ENCODE measurements around the gene SCN4A.
"Not testable (repeated sequence)": the region's sequence is repeated elsewhere in the genome, so short reads cannot be mapped to it uniquely, and the experiment has no call there.

The SCN4A gene

GRCh38 chr17:63914471-63914870 is 58.2 kb downstream of the SCN4A start:
- Mint-ChIP-seq H3K36me3 (no peaks in the 10 kb centered on the region), H3K9me3 (ENCODE audit: low read depth) (no peaks in the 10 kb centered on the region), H3K27ac (no peak overlapping the region), H3K4me1 (ENCODE audit: low read depth) (peaks cover 7% of the 10 kb centered on the region), H3K4me3 (no peak overlapping the region), H3K27me3 (peaks cover 2% of the 10 kb centered on the region)

GRCh38 chr17:63911657-63912100 is 61.0 kb downstream of the SCN4A start:
- H3K27ac Mint-ChIP-seq = no peak overlapping the region
- H3K4me1 Mint-ChIP-seq (ENCODE audit: low read depth) = peaks cover 2% of the 10 kb centered on the region
- H3K36me3 Mint-ChIP-seq = no peaks in the 10 kb centered on the region
- no peaks in the 10 kb centered on the region for H3K27me3 Mint-ChIP-seq
- no peaks in the 10 kb centered on the region for H3K9me3 Mint-ChIP-seq (ENCODE audit: low read depth)
- H3K4me3 Mint-ChIP-seq = no peak overlapping the region

DNA sequence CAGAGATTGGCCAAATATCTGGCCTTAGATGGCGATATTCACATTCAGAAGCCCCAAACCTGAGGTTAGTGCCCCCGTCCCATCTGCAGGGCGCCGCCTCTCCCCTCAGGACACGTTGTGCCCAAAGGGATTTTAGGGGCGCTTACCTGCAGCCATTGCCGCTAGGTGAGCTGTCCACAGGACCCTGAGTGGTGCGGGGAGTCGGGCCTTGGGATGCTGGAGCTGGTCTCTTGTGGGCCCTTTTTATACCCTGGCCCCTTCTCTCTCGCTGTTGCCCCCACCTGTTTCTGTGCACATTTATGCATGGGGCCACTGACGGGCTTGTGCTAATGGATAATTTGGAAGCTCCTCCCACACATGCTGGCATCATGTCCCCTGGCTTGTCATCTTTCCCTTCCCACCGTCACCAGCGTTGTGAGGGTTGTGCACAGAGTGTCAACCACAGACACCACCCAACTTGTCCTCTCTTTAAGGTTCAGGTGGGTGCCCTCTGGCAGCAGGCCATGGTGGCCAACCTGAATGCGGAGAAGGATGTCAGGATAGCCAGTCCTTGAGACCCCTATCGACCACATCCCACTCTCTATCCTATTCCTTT is 61.6 kb downstream of the SCN4A start, which contains the start of gene CSHL1:
Gene CSHL1 (minus strand): TSS at position 218 of the 595 bp plus-strand sequence. CDS start 62 bp downstream, at position 156.
- Mint-ChIP-seq H3K9me3 (ENCODE audit: low read depth) (no peaks in the 10 kb centered on the region), H3K4me3 (no peak within 1 kb of the TSS), H3K27ac (no peak within 1 kb of the TSS), H3K27me3 (no peaks in the 10 kb centered on the region), H3K36me3 (no peaks in the 10 kb centered on the region), H3K4me1 (ENCODE audit: low read depth) (peaks cover 2% of the 10 kb centered on the region)

DNA sequence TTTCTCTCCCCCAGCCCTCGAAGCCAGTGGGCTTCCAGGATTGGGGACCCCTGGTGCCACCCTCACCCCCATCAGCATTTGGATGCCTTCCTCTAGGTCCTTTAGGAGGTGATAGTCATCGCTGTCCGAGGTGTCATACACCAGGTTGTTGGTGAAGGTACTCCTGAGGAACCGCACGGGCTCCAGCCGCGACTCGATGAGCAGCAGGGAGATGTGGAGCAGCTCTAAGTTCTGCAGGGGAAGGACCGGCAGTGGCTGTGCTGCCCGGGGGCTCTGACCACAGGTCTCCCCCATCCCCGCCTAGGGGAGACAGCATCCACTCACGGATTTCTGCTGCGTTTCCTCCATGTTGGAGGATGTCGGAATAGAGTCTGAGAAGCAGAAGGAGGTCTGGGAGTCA is 62.6 kb downstream of the SCN4A start:
- no peaks in the 10 kb centered on the region for H3K27me3 Mint-ChIP-seq
- H3K9me3 Mint-ChIP-seq (ENCODE audit: low read depth) = no peaks in the 10 kb centered on the region
- H3K4me3 Mint-ChIP-seq = no peak overlapping the region
- peaks cover 2% of the 10 kb centered on the region for H3K4me1 Mint-ChIP-seq (ENCODE audit: low read depth)
- H3K36me3 Mint-ChIP-seq = no peaks in the 10 kb centered on the region
- H3K27ac Mint-ChIP-seq = no peak overlapping the region

DNA sequence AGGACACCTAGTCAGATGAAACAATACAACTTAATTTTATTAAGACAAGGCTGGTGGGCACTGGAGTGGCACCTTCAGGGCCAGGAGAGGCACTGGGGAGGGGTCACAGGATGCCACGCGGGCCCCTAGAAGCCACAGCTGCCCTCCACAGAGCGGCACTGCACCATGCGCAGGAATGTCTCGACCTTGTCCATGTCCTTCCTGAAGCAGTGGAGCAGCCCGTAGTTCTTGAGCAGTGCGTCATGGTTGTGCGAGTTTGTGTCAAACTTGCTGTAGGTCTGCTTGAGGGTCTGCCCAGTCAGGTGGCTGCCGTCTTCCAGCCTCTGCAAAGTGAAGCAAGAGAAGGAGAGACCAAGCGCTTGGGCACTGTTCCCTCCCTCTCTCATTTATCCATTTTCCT is 63.1 kb downstream of the SCN4A start:
- not testable (repeated sequence) for H3K4me1 Mint-ChIP-seq (ENCODE audit: low read depth); H3K27ac Mint-ChIP-seq

GRCh38 chr17:63907161-63907778 is 65.4 kb downstream of the SCN4A start:
- not testable (repeated sequence) for H3K9me3 Mint-ChIP-seq (ENCODE audit: low read depth); H3K27ac Mint-ChIP-seq; H3K4me1 Mint-ChIP-seq (ENCODE audit: low read depth); H3K4me3 Mint-ChIP-seq; H3K27me3 Mint-ChIP-seq; H3K36me3 Mint-ChIP-seq

More for the DNA sequence above, 63.1 kb downstream of the SCN4A start:
- not testable (repeated sequence) for H3K9me3 Mint-ChIP-seq (ENCODE audit: low read depth); H3K27me3 Mint-ChIP-seq; H3K4me3 Mint-ChIP-seq; H3K36me3 Mint-ChIP-seq

DNA sequence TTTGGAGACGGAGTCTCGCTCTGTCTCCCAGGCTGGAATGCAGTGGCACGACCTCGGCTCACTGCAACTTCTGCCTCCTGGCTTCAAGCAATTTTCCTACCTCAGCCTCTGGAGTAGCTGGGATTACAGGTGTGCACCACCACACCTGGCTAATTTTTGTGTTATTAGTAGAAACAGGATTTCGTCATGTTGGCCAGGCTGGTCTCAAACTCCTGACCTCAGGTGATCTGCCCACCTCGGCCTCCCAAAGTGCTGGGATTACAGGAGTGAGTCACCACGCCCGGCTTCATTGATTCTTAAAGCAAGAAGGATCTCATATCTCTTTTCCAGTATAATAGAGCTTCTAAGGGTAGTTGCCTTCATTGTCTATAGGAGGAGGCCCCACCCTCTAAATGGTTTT is 67.9 kb downstream of the SCN4A start:
- H3K27me3 Mint-ChIP-seq; H3K4me1 Mint-ChIP-seq (ENCODE audit: low read depth); H3K36me3 Mint-ChIP-seq; H3K9me3 Mint-ChIP-seq (ENCODE audit: low read depth); H3K27ac Mint-ChIP-seq; H3K4me3 Mint-ChIP-seq: not testable (repeated sequence)

GRCh38 chr17:63903787-63904201 is 68.9 kb downstream of the SCN4A start:
- not testable (repeated sequence) for H3K4me3 Mint-ChIP-seq; H3K4me1 Mint-ChIP-seq (ENCODE audit: low read depth); H3K27me3 Mint-ChIP-seq; H3K27ac Mint-ChIP-seq; H3K36me3 Mint-ChIP-seq; H3K9me3 Mint-ChIP-seq (ENCODE audit: low read depth)

DNA sequence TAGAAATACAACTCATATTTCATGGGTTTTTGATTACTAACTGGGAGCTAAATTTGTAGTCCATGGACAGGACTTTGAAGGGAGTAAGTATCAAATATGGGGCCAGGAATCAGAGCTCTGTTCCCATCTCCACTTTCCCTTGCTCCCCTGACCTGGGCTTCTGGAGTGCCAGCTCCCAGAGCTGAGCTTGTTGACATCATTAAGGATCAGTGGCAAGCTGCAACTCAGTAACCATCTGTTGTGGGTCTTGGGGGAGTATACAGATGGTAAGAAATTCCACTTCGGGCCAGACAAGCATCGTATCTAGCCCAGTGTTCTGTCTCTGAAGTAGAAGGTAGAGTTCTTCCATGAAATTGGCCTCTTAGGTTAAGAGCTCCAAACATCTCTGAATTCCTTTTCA is 70.7 kb downstream of the SCN4A start:
- H3K4me1 Mint-ChIP-seq (ENCODE audit: low read depth); H3K4me3 Mint-ChIP-seq; H3K27ac Mint-ChIP-seq; H3K27me3 Mint-ChIP-seq; H3K36me3 Mint-ChIP-seq; H3K9me3 Mint-ChIP-seq (ENCODE audit: low read depth): not testable (repeated sequence)

GRCh38 chr17:63898899-63899798 is 73.6 kb downstream of the SCN4A start:
- H3K4me1 Mint-ChIP-seq (ENCODE audit: low read depth); H3K36me3 Mint-ChIP-seq; H3K4me3 Mint-ChIP-seq; H3K9me3 Mint-ChIP-seq (ENCODE audit: low read depth); H3K27me3 Mint-ChIP-seq; H3K27ac Mint-ChIP-seq: not testable (repeated sequence)

DNA sequence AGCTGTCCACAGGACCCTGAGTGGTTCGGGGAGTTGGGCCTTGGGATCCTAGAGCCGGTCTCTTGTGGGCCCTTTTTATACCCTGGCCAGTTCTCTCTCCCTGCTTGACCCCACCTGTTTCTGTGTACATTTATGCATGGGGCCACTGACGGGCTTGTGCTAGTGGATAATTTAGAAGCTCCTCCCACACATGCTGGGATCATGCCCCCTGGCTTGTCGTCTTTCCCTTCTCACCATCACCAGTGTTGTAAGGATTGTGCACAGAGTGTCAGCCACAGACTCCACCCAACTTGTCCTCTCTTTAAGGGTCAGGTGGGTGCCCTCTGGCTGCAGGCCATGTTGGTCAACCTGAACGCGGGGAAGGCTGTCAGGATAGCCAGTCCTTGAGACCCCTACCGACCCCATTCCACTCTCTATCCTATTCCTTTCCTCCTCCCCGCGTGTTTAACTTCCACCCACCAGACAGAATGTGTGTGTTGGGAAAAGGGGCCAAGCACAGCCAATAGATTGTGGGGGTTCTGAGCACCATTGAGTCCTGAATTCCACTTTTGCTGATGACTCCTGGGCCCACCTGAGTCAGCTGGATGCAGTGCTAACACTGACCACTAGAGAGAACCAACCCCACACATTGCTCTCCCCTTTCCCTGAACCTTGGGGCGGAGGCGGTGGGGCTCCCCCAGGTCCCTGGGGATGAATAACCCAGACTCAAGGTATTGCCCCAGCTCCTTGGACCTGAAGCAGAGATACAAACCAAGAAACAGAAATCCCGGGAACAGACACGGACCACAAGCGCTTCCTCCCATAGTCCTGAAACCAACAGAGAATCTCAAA is 76.0 kb downstream of the SCN4A start, which contains the start of gene CSH1:
Gene CSH1 (minus strand): TSS at position 51 of the 831 bp plus-strand sequence. CDS start 63 bp downstream, outside the sequence.
- not testable (repeated sequence) for H3K27me3 Mint-ChIP-seq; H3K27ac Mint-ChIP-seq; H3K4me3 Mint-ChIP-seq; H3K9me3 Mint-ChIP-seq (ENCODE audit: low read depth); H3K4me1 Mint-ChIP-seq (ENCODE audit: low read depth); H3K36me3 Mint-ChIP-seq

- H3K27ac Mint-ChIP-seq; H3K36me3 Mint-ChIP-seq; H3K9me3 Mint-ChIP-seq (ENCODE audit: low read depth); H3K4me1 Mint-ChIP-seq (ENCODE audit: low read depth); H3K4me3 Mint-ChIP-seq; H3K27me3 Mint-ChIP-seq: not testable (repeated sequence)
Observed at GRCh38 chr17:63894821-63895220, 77.9 kb downstream of the SCN4A start.

- not testable (repeated sequence) for H3K36me3 Mint-ChIP-seq
Observed at GRCh38 chr17:63894021-63894420, 78.7 kb downstream of the SCN4A start.

GRCh38 chr17:63892316-63893037 is 80.2 kb downstream of the SCN4A start:
- not testable (repeated sequence) for H3K4me3 Mint-ChIP-seq; H3K27me3 Mint-ChIP-seq; H3K27ac Mint-ChIP-seq; H3K36me3 Mint-ChIP-seq; H3K4me1 Mint-ChIP-seq (ENCODE audit: low read depth); H3K9me3 Mint-ChIP-seq (ENCODE audit: low read depth)

More at GRCh38 chr17:63894021-63894420, 78.7 kb downstream of the SCN4A start:
- H3K27ac Mint-ChIP-seq; H3K4me3 Mint-ChIP-seq; H3K9me3 Mint-ChIP-seq (ENCODE audit: low read depth); H3K27me3 Mint-ChIP-seq; H3K4me1 Mint-ChIP-seq (ENCODE audit: low read depth): not testable (repeated sequence)
